ENCODE measurements around the gene SLC17A5. TPM values are rescaled to one million over a fixed set of nuclear protein-coding genes. Genes with fewer than 3 reads are reported as not detected.
"Not testable (repeated sequence)": the region's sequence is repeated elsewhere in the genome, so short reads cannot be mapped to it uniquely, and the experiment has no call there.

The SLC17A5 gene, protein sequence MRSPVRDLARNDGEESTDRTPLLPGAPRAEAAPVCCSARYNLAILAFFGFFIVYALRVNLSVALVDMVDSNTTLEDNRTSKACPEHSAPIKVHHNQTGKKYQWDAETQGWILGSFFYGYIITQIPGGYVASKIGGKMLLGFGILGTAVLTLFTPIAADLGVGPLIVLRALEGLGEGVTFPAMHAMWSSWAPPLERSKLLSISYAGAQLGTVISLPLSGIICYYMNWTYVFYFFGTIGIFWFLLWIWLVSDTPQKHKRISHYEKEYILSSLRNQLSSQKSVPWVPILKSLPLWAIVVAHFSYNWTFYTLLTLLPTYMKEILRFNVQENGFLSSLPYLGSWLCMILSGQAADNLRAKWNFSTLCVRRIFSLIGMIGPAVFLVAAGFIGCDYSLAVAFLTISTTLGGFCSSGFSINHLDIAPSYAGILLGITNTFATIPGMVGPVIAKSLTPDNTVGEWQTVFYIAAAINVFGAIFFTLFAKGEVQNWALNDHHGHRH
- total RNA-seq, result 10 to 100 TPM; 39.3 to 48.3 TPM
- long read RNA-seq, transcript SLC17A5-201 (11 exons, 3,455 nt), result major isoform, 59 of 93 reads
- long read RNA-seq, partial matches to known transcripts, result 21 of 93 reads
- long read RNA-seq, other reads (novel, unspliced or antisense), result 13 of 93 reads

DNA sequence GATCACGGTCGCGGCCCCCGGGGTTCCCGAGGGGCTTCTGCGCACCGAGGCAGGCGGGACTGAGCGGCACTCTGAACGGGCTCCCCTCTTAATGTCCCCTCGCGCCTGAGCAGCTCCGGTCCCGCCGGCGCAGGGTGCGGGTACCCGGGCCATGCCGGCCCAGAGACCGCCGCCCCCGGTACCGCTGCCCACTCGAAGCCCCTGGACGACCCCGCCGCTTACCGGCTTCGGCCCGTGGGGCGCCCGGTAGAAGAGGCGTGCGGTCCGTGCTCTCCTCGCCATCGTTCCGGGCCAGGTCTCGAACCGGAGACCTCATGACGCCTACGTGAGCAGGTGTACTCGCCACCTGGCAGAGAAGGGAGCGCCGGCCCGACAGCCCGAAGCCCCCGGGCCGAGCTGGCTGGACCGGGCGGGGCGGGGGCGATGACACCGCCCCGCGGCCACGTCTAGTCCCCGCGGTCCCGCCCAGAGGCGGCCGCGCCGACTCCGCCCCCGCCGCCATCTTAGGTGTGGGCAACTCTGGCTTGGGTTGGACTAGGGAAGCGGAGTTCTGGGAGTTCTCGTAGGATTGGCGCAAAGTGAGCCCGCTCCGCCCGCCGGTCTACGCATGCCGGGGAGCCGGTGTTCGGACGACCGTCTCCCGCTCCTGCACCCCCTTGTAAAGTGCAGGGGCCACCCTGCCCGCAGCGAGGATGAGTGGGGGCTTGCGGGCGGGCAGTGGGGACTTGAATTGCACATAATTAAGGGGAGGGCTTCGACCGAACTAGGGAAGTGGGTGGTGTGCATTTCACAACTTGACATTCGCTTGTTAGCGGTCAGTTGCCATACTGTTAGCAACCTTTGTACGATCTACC is at the start of gene SLC17A5:
SLC17A5 (minus strand) TSS at position 422 of the 854 bp plus-strand sequence; CDS start at position 316, 106 bp downstream.
- DNase-seq (peak; percentile 95), ATAC-seq (peak; percentile 92)
- intact Hi-C loops (cut with DNase I, micrococcal nuclease), result no loop called here

DNA sequence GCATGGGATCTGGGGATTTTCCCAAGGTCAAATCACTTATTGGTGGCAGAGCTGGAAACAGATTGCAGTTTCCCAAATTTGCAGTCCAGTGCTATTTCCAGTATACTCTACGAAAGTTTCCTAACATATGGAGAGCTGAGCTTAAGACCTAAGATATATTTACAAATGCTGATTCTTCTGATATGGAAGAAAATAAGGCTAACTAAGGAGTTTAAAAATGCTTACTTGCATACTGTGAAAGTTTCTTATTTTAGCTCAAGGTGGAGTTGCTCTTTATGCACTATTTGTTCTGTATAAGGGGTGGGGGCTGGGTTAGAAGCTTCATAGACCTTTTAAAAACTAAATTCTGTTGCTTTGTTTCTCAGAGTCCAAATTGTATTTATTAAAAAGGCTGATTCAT is 49.7 kb upstream of the SLC17A5 start:
- intact Hi-C loops (cut with DNase I, micrococcal nuclease), result no loop called here
- ATAC-seq, result no peak
- DNase-seq, result no peak

DNA sequence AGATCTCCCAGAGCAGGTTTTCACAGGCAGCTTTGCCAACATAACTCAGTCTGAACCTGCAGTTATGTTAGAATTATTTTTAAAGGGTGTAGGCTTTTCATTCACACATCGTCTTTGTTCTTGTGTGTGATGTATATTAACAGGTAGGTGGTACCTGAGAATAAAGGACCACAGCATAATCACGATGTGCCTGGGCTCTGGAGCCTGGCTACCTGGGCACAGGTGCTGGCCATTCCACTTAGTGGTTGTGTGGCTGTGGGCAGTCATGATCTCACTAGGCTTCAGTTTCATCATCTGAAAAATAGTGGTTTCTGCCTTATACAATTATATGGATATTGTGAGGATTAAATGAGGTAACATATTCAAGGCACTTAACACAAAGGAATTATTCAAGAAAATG is 48.7 kb upstream of the SLC17A5 start:
- ATAC-seq (no peak), DNase-seq (no peak)
- intact Hi-C loops (cut with DNase I, micrococcal nuclease), result no loop called here

DNA sequence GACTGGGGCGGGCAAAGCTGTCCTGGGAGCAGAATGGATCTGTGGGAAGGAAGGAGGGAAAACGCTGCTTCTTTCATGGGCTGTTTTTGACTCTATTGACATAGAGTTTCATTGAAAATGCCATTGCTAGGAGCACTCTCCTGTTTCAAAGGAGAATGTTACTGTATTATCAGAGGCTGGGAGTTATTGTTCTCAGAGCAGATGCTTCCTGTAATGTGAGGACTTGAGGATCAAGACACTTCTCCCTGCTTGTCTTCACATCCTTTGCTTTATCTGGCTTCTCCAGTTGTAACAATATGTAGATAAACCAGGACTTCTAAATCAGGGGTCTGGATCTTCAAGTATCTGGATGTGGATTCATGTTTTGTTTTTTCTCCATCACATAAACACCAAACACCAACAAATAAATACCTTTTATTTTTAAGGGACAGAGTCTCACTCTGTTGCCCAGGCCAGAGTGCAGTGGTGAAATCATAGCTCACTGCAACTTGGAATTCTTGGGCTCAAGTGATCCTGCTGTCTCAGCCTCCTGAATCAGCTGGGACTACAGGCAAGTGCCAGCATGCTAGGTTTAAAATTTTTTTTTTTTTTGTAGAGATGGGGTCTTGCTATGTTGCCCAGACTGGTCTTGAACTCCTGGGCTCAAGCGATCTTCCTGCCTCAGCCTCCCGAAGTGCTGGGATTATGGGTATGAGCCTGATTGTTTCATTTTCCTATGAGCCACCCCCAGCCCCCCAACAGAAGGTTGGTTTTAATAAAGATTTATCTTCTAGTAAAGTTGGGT is 46.1 kb upstream of the SLC17A5 start:
- DNase-seq (no peak), ATAC-seq (no peak)
- intact Hi-C loops (cut with DNase I, micrococcal nuclease), result no loop called here

DNA sequence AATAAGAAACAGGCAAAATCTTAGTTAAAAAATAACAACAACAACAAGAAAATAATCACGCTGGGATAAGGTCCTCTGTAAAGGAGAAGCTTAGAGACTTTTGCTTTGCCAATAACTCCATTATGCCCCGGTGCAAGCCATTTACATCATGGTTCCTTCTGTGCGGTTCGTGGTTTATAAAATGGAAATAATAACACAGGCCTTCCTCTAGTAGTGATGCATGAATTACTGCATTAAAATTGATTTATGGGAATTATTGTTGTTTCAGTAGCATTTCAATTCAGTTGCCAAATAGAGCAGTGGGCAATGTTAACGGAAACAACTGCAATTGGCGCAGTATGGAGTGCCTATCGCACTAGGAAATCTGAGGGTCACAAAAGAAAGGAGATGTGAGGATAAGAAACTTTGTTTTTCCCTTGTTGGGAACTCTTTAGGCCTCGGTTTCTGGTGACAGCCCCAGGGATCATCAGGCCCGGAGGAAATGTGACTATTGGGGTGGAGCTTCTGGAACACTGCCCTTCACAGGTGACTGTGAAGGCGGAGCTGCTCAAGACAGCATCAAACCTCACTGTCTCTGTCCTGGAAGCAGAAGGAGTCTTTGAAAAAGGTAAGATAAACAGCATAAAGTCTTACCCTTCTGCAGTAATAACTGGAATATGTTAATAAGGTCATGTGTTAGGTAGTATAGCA is 43.3 kb upstream of the SLC17A5 start:
- ATAC-seq (no peak), DNase-seq (no peak)
- intact Hi-C loops (cut with DNase I, micrococcal nuclease), result no loop called here

DNA sequence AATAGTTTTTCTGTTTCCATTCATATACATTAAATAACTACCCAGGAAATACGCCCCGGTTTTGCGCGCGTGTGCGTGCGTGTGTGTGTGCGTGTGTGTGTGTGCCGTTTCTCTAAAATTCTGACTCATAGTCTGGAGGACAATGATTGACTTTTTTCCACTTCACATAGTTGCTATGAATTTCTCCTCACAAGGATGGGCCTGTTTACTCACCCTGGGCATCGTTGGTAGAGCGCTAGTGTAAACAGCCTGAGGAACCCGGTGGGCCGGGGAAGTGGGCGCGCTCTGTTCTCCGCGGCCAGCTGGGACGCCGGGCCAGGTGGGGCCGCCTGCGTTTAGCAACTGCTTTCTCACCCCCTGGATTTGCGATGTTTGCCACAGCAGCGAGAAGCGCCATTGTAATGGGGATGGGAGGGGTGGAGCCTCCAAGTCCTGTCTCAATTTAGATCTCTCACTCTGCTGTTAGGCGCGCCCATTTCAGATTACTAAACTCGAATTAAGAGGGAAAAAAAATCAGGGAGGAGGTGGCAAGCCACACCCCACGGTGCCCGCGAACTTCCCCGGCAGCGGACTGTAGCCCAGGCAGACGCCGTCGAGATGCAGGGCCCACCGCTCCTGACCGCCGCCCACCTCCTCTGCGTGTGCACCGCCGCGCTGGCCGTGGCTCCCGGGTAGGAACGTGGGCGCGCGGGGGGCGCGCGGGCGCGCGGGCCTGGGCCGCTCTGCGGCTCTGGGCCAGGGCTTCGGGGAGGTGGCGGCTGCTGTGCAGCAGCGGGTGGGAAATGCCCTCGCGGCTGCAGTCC is 42.0 kb upstream of the SLC17A5 start, which contains the start of gene CD109:
CD109 (plus strand) TSS at position 585 of the 803 bp plus-strand sequence; CDS start at position 598, 13 bp downstream.
- peak in 1 of 2 donors; percentile 32 for DNase-seq
- ATAC-seq, result peak; percentile 52
- intact Hi-C loops (cut with DNase I, micrococcal nuclease), result no loop called here

DNA sequence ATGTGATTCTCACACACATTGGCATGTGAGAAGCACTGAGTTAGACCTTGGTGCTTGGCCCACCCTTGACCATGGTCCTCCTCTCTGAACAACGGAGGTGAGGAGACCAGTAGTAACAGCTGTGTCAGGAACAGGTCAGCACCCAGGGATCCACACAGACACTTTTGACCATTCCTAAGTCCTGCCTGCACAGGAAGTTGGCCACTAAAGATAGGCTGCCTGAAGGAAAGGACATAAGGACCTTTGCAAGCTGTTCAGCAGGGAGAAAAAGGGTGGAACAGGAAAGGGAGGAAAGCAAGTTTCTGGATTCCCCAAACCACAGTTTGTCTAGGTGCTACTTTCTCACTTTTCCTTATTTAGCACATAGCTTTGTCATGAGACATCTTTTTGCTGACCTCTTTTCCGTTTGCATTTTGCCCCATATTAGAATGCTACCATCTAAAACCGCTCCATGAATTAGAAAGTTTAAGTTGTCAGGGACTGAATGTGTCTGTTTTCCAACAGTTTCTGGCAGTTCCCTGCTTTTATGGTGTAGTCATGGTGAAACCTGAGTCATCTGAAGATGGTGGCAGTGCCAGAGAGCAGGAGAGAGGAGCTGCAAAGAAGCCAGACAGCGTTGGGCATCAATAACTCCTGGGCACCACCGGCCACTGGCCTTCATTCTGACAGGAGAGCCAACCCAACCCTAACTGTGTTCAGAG is 41.1 kb upstream of the SLC17A5 start:
- ATAC-seq (no peak), DNase-seq (no peak)
- intact Hi-C loops (cut with DNase I, micrococcal nuclease), result no loop called here

DNA sequence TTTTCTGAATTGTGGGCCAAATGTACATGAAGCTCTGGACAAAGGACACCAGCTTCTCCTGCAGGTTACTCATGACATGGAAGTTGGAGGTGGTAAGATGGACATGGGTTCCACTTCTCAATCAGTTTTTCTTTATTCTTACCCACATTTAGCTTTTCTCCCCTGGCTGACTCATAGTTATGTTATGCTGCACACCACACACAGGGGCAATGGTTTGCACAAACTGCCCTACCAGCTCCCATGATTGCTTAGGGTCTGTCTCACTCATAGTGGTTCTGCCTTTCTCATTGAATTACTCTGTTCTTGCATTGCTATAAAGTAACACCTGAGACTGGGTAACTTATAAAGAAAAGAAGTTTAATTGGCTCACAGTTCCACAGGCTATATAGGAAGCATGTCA is 37.7 kb upstream of the SLC17A5 start:
- no peak for DNase-seq
- ATAC-seq, result no peak
- intact Hi-C loops (cut with DNase I, micrococcal nuclease), result no loop called here

DNA sequence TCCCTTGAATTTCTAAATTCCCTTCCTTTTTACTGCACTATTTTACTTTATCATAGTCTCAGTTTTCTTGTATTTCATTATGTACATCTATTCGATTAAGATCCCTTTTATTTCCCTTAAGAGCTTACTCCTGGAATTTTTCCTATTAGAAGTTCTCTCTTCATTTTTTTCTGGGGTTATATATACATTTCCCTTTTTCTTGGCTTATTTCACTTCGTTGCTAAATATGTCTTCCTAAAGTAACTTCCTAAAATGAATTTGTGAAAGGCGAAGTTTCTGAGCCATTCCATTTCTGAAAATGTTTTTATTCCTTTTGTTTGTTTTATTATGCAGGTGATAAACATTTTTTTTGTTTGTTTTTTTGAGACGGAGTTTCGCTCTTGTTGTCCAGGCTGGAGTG is 36.3 kb upstream of the SLC17A5 start:
- ATAC-seq, result no peak
- intact Hi-C loops (cut with DNase I, micrococcal nuclease), result no loop called here
- no peak for DNase-seq

DNA sequence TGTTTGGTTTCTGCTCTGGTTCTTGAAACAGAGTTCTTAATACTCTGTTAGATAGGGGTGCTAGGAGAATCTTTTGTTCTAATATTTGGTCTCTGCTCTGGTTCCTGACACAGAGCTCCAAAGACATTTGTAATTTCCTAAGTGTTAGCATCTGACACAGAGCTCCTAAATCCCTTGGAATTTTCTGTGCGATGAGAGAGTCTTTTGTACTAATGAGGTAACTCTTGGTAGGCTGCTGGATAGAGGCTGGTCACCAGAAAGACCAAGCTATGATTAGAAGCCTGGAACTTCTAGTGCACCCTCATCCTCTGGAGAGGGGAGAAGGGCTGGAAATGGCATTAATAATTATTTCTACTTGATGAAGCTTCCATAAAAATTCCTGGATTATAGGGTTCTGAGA is 34.6 kb upstream of the SLC17A5 start:
- intact Hi-C loops (cut with DNase I, micrococcal nuclease), result no loop called here
- DNase-seq (no peak), ATAC-seq (no peak)

DNA sequence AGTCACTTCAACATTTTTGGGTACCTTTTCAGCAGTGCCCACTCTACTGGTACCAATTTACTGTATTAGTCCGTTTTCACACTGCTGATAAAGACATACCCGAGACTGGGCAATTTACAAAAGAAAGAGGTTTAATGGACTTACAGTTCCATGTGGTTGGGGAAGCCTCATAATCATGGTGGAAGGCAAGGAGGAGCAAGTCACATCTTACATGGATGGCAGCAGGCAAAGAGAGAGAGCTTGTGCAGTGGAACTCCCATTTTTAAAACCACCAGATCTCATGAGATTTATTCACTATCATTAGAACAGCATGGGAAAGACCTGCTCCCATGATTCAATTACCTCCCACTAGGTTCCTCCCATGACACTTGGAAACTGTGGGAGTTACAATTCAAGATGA is 29.8 kb upstream of the SLC17A5 start:
- intact Hi-C loops (cut with DNase I, micrococcal nuclease); ATAC-seq; DNase-seq: not testable (repeated sequence)

DNA sequence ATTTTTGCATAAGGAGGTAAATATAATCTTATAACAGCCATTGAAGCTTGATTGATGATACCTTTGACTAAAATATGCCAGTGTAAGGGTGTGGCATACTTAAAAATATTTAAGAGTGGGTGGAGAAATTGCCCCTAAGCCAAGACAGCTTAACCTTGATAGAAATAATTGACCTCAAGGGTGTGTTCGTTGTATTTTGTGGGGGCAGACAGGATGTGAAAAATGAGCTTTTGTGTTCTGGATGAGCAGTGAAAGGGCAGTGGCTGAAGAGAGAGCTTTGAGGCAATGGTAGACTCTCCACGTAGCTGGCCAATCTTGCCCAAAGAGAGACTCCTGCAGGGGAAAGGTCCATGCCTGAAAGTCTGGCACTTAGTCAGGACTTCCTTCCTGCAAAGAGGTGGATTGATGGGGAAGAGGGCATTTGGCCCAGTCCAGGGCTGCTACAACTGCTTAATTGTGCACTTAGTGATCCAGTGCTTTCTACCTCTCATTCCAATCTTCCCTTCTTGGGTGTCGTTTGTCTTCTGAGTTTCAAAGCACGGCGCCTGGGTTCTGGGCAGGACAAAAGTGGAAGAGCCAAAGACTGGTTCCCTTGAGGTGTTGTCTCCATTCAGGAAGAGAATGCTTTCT is 26.6 kb upstream of the SLC17A5 start:
- intact Hi-C loops (cut with DNase I, micrococcal nuclease), result no loop called here
- ATAC-seq, result no peak
- DNase-seq, result no peak

DNA sequence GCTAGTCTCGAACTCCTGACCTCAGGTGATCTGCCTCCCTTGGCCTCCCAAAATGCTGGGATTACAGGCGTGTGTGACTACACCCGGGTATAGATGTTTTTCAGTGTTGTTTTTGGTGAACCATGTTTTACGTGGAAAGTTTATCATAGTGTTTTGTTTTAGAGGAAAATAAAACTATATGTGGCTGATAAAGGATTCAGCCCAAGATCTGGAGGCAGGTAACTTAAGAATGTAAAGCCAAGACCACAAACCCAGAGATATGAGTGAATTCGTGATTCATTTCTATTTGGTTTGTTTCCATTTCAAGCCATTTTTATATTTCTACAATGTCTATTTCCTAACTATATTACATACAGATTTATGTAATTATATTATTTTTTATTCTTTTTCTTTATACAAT is 26.1 kb upstream of the SLC17A5 start:
- DNase-seq, ATAC-seq: not testable (repeated sequence)
- intact Hi-C loops (cut with DNase I, micrococcal nuclease), result loop anchor here (5.0 to 10.0 kb wide), 2 partner anchors 55 to 1532 kb away; no protein-coding TSS in a partner anchor

DNA sequence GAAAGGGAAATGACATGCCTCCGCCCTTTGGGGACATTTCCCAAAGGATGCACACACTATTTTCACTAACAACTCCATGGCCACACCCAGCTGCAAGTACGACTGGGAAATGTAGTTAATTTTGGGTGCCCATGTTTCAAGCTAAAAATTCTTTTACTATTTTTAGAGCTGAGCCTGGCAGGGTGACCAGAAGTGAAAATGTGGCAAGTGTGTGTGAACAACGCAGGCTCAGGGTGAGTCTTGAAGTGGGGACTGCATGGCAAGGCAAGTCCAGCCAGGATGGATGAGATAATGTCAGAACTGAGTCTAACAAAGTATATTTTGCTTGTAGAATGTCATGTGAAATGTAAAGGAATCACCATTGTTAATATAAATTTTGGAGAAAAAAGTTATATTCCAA is 25.2 kb upstream of the SLC17A5 start:
- DNase-seq (no peak), ATAC-seq (no peak)
- intact Hi-C loops (cut with DNase I, micrococcal nuclease), result loop anchor here (5.0 to 10.0 kb wide), 2 partner anchors 56 to 1533 kb away; no protein-coding TSS in a partner anchor

DNA sequence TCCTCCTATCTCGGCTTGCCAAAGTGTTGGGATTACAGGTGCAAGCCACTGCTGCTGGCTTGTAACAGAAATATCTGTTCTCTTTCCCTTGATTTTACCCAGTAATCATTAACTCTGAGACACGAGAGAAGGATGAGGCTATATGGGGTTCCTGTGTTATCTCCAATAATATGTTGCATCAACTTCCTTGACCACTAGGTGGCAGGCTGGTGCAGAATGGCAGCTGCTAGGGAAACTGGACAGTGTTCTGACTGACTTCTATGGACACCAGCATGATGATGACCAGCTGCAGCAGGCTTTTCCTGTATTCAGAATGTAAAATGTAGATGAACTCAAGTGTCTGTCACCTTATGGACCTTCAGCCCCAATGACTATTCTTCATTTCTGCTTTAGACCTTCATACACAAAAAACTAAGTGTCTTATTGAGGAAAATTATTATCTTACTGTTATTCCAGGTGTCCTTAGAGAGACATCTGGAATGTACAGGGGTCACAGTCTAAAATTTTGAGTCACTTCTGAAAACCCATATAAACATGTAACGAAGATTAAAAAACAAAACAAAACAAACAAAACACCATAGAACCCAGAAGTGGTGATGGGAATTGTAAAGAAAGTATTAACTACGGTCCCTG is 21.8 kb upstream of the SLC17A5 start:
- ATAC-seq (peak; percentile 88), DNase-seq (peak; percentile 49 to 76)
- intact Hi-C loops (cut with DNase I, micrococcal nuclease), result loop anchor here (2.0 to 10.0 kb wide), 3 partner anchors 57 to 1537 kb away; no protein-coding TSS in a partner anchor

All from left colon (tissue), 2 donors.